ENCODE results near the gene MGAT4A.

DNA sequence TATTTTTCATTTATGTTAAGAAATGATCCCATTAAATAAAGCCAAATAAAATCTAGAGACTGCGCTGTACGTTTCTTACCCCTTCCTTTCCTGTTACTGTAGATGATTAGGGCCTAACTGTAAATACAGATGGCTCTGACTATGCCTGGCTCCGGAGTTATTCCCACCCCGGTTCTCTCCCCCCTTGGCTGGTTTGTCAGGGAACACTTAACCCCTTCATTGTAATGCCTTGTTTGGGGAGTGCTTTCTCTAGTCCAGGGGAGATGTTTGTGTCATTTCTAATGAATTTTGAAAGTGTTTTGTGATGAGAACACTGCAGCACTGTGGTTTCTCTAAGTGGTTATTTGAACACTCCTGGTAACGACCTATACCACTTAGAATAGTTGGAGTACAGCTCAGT lies 113.8 kb downstream of the MGAT4A start:
- no peak for TF ChIP-seq POLR2A (IDR thresholded peaks at IDR 0.05)
- TF ChIP-seq, protein P1, sequence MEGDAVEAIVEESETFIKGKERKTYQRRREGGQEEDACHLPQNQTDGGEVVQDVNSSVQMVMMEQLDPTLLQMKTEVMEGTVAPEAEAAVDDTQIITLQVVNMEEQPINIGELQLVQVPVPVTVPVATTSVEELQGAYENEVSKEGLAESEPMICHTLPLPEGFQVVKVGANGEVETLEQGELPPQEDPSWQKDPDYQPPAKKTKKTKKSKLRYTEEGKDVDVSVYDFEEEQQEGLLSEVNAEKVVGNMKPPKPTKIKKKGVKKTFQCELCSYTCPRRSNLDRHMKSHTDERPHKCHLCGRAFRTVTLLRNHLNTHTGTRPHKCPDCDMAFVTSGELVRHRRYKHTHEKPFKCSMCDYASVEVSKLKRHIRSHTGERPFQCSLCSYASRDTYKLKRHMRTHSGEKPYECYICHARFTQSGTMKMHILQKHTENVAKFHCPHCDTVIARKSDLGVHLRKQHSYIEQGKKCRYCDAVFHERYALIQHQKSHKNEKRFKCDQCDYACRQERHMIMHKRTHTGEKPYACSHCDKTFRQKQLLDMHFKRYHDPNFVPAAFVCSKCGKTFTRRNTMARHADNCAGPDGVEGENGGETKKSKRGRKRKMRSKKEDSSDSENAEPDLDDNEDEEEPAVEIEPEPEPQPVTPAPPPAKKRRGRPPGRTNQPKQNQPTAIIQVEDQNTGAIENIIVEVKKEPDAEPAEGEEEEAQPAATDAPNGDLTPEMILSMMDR (IDR thresholded peaks at IDR 0.05 in 4 of 5, conservative IDR thresholded peaks at IDR 0.05 in 1 of 5) = no peak

All from gastrocnemius medialis (tissue), 4 donors.